ENCODE measurements around the gene HOXB8.

HOXB8 gene

DNA sequence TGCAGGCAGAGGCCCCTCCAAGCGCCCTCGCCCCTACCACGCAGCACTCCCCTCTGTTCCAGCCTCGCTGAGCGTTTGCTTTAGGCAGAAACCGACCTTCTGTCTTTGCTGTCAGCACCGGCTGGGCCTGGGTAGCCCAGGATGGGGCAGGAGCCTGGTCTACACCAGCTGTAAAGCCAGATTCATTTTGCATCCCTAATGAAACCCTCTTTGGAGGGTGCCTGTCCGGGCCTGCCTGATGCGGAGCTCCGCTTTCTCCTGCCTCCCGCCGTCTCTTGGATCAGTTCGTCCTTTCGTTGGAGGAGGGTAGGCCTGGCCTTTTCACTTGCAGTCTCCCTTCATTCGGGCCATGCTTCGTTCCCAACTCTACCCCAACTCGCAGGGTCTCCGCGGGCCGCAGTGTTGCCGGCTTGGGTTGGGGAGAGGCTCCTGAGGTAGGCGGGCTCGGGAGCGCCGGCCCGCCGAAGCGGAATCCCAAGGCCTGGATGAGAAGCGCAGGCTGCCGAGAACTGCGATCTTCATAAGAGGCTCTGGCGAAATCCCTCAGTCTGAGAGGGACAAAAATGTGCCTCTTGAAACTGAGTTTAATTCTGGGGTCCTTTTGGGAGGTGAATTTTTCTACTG is 4.8 kb upstream of the HOXB8 start (continued):
- TF ChIP-seq ZC3H10 (CRISPR knock-in tag; IDR thresholded peaks at IDR 0.05) = no peak
- TF ChIP-seq ISL1 (CRISPR knock-in tag; IDR thresholded peaks at IDR 0.05) = no peak

GRCh38 chr17:48618256-48618896 is 3.3 kb upstream of the HOXB8 start:
- TF ChIP-seq ZNF565 (CRISPR knock-in tag; conservative IDR thresholded peaks at IDR 0.05; ENCODE audit: low read depth) (no peak), ESRRG (CRISPR knock-in tag; IDR thresholded peaks at IDR 0.05) (no peak), ZFP30 (CRISPR knock-in tag; IDR thresholded peaks at IDR 0.05) (no peak), GLIS3 (CRISPR knock-in tag; IDR thresholded peaks at IDR 0.05) (no peak), BACH2 (CRISPR knock-in tag; IDR thresholded peaks at IDR 0.05; ENCODE audit: borderline replicate concordance) (no peak), OSR1 (CRISPR knock-in tag; IDR thresholded peaks at IDR 0.05) (no peak), ZNF70 (CRISPR knock-in tag; IDR thresholded peaks at IDR 0.05) (no peak), ISL1 (CRISPR knock-in tag; IDR thresholded peaks at IDR 0.05) (no peak), TCF4 (CRISPR knock-in tag; IDR thresholded peaks at IDR 0.05; ENCODE audit: borderline replicate concordance) (no peak), ZFP3 (CRISPR knock-in tag; IDR thresholded peaks at IDR 0.05) (no peak), CREB5 (CRISPR knock-in tag; IDR thresholded peaks at IDR 0.05; ENCODE audit: low read depth) (no peak)
- TF ChIP-seq, protein P1, sequence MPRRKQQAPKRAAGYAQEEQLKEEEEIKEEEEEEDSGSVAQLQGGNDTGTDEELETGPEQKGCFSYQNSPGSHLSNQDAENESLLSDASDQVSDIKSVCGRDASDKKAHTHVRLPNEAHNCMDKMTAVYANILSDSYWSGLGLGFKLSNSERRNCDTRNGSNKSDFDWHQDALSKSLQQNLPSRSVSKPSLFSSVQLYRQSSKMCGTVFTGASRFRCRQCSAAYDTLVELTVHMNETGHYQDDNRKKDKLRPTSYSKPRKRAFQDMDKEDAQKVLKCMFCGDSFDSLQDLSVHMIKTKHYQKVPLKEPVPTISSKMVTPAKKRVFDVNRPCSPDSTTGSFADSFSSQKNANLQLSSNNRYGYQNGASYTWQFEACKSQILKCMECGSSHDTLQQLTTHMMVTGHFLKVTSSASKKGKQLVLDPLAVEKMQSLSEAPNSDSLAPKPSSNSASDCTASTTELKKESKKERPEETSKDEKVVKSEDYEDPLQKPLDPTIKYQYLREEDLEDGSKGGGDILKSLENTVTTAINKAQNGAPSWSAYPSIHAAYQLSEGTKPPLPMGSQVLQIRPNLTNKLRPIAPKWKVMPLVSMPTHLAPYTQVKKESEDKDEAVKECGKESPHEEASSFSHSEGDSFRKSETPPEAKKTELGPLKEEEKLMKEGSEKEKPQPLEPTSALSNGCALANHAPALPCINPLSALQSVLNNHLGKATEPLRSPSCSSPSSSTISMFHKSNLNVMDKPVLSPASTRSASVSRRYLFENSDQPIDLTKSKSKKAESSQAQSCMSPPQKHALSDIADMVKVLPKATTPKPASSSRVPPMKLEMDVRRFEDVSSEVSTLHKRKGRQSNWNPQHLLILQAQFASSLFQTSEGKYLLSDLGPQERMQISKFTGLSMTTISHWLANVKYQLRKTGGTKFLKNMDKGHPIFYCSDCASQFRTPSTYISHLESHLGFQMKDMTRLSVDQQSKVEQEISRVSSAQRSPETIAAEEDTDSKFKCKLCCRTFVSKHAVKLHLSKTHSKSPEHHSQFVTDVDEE (CRISPR knock-in tag; IDR thresholded peaks at IDR 0.05) = no peak
- TF ChIP-seq, protein P2, sequence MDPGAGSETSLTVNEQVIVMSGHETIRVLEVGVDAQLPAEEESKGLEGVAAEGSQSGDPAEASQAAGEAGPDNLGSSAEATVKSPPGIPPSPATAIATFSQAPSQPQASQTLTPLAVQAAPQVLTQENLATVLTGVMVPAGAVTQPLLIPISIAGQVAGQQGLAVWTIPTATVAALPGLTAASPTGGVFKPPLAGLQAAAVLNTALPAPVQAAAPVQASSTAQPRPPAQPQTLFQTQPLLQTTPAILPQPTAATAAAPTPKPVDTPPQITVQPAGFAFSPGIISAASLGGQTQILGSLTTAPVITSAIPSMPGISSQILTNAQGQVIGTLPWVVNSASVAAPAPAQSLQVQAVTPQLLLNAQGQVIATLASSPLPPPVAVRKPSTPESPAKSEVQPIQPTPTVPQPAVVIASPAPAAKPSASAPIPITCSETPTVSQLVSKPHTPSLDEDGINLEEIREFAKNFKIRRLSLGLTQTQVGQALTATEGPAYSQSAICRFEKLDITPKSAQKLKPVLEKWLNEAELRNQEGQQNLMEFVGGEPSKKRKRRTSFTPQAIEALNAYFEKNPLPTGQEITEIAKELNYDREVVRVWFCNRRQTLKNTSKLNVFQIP (CRISPR knock-in tag; IDR thresholded peaks at IDR 0.05; ENCODE audit: borderline replicate concordance, low read depth) = no peak
- ATAC-seq = peak; percentile 93

GRCh38 chr17:48617471-48618255 is 2.6 kb upstream of the HOXB8 start:
- TF ChIP-seq ISL1 (CRISPR knock-in tag; IDR thresholded peaks at IDR 0.05) (no peak), ARNTL (CRISPR knock-in tag; IDR thresholded peaks at IDR 0.05; ENCODE audit: borderline replicate concordance, low read depth) (no peak), BACH2 (CRISPR knock-in tag; IDR thresholded peaks at IDR 0.05; ENCODE audit: borderline replicate concordance) (no peak), ZNF565 (CRISPR knock-in tag; conservative IDR thresholded peaks at IDR 0.05; ENCODE audit: low read depth) (no peak), ZNF8 (CRISPR knock-in tag; IDR thresholded peaks at IDR 0.05) (no peak)
- no peak for ATAC-seq

- ATAC-seq = no peak
- TF ChIP-seq ZFP3 (CRISPR knock-in tag; IDR thresholded peaks at IDR 0.05) = no peak
- TF ChIP-seq CSDC2 (CRISPR knock-in tag; IDR thresholded peaks at IDR 0.05) = no peak
- TF ChIP-seq BACH2 (CRISPR knock-in tag; IDR thresholded peaks at IDR 0.05; ENCODE audit: borderline replicate concordance) = no peak
- TF ChIP-seq ISL1 (CRISPR knock-in tag; IDR thresholded peaks at IDR 0.05) = no peak
- TF ChIP-seq, protein P2 (CRISPR knock-in tag; IDR thresholded peaks at IDR 0.05; ENCODE audit: borderline replicate concordance, low read depth) = no peak
- TF ChIP-seq ZNF70 (CRISPR knock-in tag; IDR thresholded peaks at IDR 0.05) = no peak
- no peak for TF ChIP-seq PPARA (CRISPR knock-in tag; IDR thresholded peaks at IDR 0.05; ENCODE audit: borderline replicate concordance)
- no peak for TF ChIP-seq TOX (CRISPR knock-in tag; IDR thresholded peaks at IDR 0.05; ENCODE audit: borderline replicate concordance)
- no peak for TF ChIP-seq ZNF565 (CRISPR knock-in tag; conservative IDR thresholded peaks at IDR 0.05; ENCODE audit: low read depth)
These were observed 1.8 kb upstream of the HOXB8 start for GRCh38 chr17:48616717-48617470.

Measured in SK-N-SH treated with all-trans-retinoic acid at 6 μM for 48 hours (cell line).